Stimulated activated CD8-positive, alpha-beta memory T cell treated with anti-CD3 and anti-CD28 coated beads, Interleukin-4, amount 100 ng/mL, for 4 hours (primary cell): ENCODE results near the gene DIP2C.
"Not testable (repeated sequence)": the region's sequence is repeated elsewhere in the genome, so short reads cannot be mapped to it uniquely, and the experiment has no call there.

ENCODE experiments used
- DNase-seq, 2 donors: peaks; one replicate each; pipeline ENCODE4 v3.0.0-alpha.2; 2020; ENCODE audit warnings: low read depth in 2 of 2, low spot score in 1 of 2

DIP2C gene

GRCh38 chr10:344582-345200, 344.8 kb downstream of the DIP2C start:
- no peak for DNase-seq

GRCh38 chr10:343231-344220, 345.9 kb downstream of the DIP2C start:
- no peak for DNase-seq

- no peak for DNase-seq
These were observed 348.3 kb downstream of the DIP2C start for GRCh38 chr10:341081-341740.

DNA sequence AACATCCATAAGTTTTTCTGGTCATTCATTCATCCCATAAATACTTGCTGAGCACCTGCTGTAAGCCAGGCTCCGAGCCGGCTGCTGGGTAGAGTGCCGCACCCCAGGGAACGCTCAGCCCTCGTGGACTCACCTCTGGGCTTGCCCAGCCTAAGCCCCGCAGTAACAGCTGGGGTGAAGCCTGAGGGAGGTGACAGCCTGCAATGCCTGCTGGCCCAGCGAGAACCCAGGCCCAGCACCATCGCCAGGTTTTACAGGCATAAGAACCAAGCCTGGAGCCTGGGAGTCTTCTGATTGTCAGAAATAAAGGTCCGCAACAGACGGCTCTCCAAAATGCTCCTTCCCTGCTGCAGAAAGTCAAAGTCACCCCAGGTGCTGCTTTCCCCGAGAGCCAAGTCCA, 348.8 kb downstream of the DIP2C start:
- DNase-seq, result no peak

DNA sequence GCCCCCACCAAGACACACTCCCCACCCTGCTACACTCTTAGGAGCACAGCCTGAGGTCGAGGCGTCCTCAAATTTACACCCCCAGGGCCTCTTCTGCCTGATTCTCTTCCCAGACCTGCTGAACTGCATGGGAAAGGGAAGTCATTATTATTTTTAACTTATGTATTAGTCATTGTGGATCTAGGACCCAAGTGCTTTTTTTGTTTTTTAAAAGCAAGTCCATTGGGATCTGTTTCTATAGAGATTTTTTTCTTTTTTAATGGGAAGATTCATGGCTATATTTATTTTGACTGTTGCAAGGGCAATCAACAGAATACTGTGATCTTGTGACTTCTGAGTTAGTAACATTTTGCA, 350.5 kb downstream of the DIP2C start:
- no peak for DNase-seq

GRCh38 chr10:338171-339037, 351.1 kb downstream of the DIP2C start:
- no peak for DNase-seq

DNA sequence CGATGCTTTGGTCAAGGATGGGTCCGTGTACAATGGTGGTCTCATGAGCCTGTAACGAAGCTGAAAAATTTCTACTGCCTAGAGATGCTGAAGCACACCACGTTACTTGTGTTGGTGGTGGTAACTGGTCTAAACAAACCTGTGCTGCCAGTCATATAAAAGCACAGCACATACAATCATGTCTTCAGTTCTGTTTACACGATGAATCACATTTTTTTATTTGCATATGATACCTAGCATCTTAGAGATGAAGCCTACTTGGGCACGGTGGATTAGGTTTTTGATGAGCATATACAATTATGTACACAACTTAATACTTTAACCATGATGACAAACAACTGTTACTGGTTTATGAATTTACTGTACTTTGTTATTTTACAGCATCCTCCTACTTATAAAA, 353.2 kb downstream of the DIP2C start:
- DNase-seq, result no peak

GRCh38 chr10:335151-335800, 354.2 kb downstream of the DIP2C start:
- no peak for DNase-seq

DNA sequence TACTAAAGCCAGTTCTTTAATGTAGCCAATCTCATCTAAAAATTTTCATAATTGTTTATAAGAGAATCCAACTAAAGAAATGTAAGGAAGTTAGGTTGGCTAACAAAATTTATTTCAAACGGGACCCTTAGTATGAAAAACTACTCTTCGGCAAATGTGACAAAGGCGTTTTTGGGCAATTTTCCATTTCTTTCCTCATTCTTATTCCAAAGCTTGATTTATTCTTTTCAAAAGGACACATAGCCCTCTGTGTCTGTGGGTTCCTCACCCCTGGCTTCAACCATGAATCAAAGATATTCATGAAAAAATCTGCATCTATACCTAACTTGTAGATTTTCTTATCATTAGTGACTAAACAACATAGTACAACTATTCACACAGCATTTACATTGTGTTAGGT, 358.3 kb downstream of the DIP2C start:
- no peak for DNase-seq

DNA sequence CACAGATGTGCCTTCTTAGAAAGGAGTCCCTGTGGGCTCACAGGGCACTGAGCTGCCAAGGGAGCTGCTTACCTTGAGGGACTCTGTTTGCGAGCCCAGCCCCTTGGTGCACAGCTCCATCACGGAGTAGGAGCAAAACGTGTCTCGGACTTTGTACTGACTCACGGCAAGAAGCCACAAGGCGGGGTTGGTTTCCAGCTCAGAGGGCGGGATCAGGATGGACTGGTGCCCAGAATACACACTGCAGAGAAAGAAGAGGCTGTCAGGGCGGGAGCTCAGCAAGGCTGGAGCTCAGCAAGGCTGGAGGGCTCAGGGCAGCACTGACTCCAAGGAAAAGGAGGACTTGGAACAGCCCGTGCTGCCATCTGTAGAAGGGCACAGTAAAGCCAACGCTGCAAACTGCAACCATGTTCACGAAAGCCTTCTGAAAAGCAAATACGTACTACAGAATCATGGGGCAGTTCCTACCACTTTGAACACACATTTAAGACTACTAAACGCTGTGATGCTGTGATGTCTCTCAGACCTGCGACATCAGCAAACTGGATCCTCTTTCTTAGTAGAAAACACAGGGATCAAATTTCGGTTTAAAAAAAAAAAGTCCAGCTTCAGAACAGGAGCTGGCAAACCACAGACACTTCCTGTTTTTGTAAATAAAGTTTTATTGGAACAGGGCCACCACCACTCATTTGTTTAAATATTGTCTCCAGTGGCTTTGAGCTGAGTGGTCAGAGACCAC, 359.9 kb downstream of the DIP2C start:
- DNase-seq, result no peak

DNA sequence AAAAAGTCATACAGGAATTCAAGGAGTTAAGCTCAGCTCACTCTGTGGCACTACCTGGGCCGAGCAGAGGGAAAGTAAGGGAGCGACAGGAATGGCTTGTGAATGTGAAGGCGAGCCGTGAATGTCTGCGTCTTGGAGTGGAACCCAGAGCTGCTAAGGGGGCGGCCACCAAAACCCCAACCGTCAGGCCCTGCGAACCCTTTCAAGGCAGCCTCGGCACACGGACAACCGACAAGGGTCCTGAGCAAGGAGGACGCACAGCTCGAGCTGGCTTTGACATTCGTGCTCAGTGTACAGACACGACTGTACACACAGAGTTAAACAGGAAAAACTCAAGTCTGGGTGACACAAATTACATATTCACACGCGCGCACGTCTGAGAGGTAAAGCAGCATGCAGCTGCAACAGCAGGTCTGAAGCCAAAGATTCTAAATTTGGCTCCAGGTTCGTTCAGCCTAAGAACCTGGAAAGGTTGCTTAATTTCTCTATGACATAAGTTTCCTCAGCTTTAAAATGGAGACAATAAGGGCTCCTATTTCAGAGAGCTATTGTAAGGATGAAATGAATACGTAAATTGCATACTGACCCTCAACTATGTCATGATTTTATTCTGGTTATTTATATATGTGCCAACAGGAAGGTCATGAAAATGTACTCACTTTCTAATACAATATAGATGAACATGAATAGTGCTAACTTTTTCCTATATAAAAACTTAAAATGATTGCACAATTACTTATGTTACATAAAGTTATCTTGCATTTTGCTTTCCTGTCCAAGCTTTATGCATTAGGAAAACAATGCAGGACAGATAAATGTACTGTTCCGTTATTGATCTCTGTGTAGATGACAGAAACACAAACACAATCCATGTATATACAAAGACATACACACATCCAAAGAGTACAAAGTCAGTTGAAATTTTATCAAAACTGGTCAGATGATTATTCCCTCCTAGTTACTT, 361.3 kb downstream of the DIP2C start:
- DNase-seq, result no peak

GRCh38 chr10:326894-327635, 362.4 kb downstream of the DIP2C start:
- no peak for DNase-seq

DNA sequence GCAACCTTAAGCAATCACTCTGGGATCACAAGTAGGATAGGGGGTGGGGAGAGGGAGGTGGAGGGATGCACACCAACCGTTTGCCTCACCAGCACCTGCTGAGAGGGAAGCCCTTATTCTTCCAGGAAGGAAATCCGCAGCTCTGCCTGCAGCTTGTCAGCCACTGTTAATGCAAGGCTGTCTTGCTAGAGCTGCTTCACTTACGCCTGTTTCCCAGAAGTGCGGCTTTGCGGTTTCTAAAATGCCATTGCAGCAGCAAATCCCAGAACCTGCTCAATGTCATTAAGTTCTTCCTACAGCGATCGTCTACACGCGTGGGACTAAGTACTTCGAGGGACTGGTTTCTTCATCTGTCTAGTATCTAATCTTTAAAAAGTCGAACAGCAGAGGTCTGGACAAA, 363.1 kb downstream of the DIP2C start:
- DNase-seq, result no peak

DNA sequence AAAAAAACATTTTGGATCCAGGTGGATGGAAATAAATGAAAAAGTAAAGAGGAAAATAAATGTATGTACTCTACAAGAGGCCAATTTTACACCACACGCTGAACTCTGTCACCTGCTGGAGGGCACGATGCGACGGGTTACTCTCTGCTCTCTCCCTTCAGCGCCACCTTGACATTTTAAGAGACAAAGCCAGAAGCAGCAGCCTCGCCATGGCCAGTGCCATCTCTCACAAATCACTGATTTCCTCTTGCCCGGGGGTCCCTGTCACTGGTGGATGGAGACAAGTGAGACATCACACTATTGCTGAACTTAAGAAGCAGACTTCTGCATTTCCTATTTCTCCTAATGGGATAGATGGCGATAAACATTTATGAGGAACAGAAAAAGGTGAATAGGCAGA, 364.2 kb downstream of the DIP2C start:
- DNase-seq, result no peak

DNA sequence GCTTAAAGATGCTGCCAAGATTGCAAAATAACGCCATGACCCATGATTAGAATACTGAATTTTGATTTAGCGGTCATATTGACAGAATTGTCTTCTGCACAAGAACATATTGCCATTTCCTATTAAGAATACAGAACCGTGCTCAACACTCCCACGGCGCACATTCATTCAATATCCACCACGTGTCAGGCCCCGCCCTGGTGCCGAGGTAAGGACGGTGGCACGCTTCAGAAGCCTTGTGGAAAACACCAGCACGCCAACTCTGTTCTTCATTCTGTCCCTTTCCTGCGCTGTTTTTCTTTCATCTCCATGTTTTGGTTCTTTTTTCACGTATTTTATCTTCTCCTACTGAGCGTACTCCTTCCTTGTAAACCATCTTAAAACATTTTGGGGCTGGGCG, 364.9 kb downstream of the DIP2C start:
- no peak for DNase-seq

DNA sequence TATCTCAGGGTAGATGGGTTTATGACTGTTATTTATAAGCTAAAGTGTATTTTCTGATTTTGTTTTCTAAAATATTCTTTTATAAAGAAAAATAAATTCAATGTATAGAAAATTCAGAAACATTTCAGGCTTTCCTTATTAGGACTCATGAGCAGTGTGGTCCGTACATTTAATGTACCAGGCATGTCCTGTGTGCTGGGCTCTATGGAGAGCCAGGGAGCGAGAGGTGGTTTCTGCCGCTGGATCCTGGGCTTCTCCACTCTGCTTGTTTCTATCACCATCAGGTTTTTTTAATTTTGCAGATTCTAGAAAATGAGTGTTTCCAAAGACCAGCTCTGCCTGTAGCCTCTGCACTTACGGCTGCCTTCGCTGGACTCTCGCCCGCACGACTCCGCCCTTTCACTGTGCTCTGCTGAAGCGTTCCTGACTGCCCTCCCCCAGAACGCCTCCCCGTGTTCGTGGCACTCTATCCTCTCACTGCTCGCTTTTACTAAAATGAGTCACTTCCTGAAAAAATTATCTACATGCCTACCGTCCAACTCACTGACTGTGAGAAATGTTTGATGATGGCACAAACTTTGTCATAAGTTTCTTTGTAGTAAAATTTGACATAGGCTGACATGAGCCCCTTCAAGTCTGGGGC, 365.7 kb downstream of the DIP2C start:
- DNase-seq, result no peak

DNA sequence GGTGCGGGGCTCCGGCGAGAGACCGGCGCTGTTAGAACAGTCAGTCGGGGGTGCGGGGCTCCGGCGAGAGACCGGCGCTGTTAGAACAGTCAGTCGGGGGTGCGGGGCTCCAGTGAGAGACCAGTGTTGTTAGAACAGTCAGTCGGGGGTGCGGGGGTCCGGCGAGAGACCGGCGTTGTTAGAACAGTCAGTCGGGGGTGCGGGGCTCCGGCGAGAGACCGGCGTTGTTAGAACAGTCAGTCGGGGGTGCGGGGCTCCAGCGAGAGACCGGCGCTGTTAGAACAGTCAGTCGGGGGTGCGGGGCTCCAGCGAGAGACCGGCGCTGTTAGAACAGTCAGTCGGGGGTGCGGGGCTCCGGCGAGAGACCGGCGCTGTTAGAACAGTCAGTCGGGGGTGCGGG, 366.4 kb downstream of the DIP2C start:
- not testable (repeated sequence) for DNase-seq

DNA sequence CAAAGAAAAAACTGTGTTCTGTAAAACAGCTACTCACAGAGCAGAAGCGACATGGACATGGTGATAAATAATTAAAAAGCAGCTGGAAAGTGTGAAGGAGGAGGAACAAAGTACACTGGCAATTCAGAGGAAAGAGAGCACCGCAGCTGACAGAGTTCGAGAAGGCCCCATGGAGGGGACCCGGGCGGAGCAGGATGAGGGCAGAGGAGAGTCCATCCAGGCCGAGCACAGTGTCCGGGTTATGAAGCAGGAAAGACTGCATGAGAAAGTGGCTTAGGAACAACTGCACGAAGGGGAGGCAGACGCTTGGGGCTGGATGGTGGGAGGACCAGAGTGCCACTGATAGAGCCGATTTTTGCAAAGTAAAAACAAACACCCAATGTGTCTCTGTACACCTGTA, 368.7 kb downstream of the DIP2C start:
- DNase-seq, result no peak
